ENCODE results near the gene IKZF5. TPM values are rescaled to one million over a fixed set of nuclear protein-coding genes. Genes with fewer than 3 reads are reported as not detected.

Gene IKZF5
- total RNA-seq, 1 experiment from 2014 or later, result 12.5 TPM

GRCh38 chr10:122998360-122998917 is 10.2 kb downstream of the IKZF5 start:
- H3K9me3 Mint-ChIP-seq, result no peaks in the 10 kb centered on the region

More at GRCh38 chr10:122998360-122998917, 10.2 kb downstream of the IKZF5 start:
- Histone ChIP-seq H3K9ac (ENCODE audit: extremely low read depth, insufficient read length, low read length) (no peak overlapping the region), H4K5ac (ENCODE audit: insufficient read length, low read depth, low read length) (no peak overlapping the region), H3K18ac (ENCODE audit: insufficient read length, low read depth, low read length) (no peak overlapping the region), H2AFZ (ENCODE audit: low read length) (no peak overlapping the region), H3K23me2 (ENCODE audit: insufficient read length, low read depth, low read length, poor library complexity, severe bottlenecking) (no peaks in the 10 kb centered on the region), H4K8ac (replicated peaks; ENCODE audit: insufficient read length, low read depth, low read length) (no peak overlapping the region), H3K4ac (ENCODE audit: low read depth, low read length) (no peak overlapping the region), H2BK20ac (ENCODE audit: low read depth, low read length, poor library complexity, severe bottlenecking) (no peak overlapping the region), H4K91ac (ENCODE audit: insufficient read length, low read depth, low read length) (no peak overlapping the region), H3K9me3 (ENCODE audit: control insufficient read depth, low read depth, low read length) (no peaks in the 10 kb centered on the region), H3K56ac (ENCODE audit: insufficient read length, low read depth, low read length) (no peak overlapping the region), H3K4me1 (ENCODE audit: insufficient read depth, low read length) (no peaks in the 10 kb centered on the region), H2BK15ac (ENCODE audit: low read depth, low read length) (no peak overlapping the region), H2BK5ac (ENCODE audit: insufficient read length, low read length) (no peak overlapping the region), H3K4me2 (ENCODE audit: insufficient read depth, insufficient read length, low read length) (no peak overlapping the region), H2BK120ac (ENCODE audit: low read depth, low read length, poor library complexity, severe bottlenecking) (no peak overlapping the region), H3K27ac (ENCODE audit: insufficient read length, low read depth, low read length) (no peak overlapping the region), H3K79me1 (ENCODE audit: insufficient read depth, low read depth, low read length, poor library complexity, severe bottlenecking) (no peaks in the 10 kb centered on the region), H3T11ph (ENCODE audit: low read length) (no peak overlapping the region), H3K27me3 (ENCODE audit: insufficient read depth, low read length) (no peaks in the 10 kb centered on the region; the same call in 1 of the 2 replicates), H3K79me2 (ENCODE audit: insufficient read depth, low read length) (no peaks in the 10 kb centered on the region), H2AK5ac (ENCODE audit: insufficient read length, low read length) (no peak overlapping the region), H3K23ac (ENCODE audit: insufficient read length, low read depth, low read length) (no peak overlapping the region), H4K20me1 (ENCODE audit: control insufficient read depth, insufficient read depth, insufficient read length) (no peaks in the 10 kb centered on the region), H2BK12ac (ENCODE audit: insufficient read length, low read depth, low read length) (no peak overlapping the region), H3K14ac (ENCODE audit: insufficient read depth, low read length) (no peak overlapping the region)
- Mint-ChIP-seq H3K27ac (no peak overlapping the region), H3K27me3 (ENCODE audit: low read depth) (no peaks in the 10 kb centered on the region), H3K4me3 (no peak overlapping the region), H3K4me1 (peaks cover 4 to 11% of the 10 kb centered on the region in 2 experiments), H3K36me3 (ENCODE audit: insufficient read depth in 1 of 3, low read depth in 3 of 3) (peaks cover 3 to 30% (median 28%) of the 10 kb centered on the region in 3 experiments; a peak in 5 of 7 replicates)
- no peak for TF ChIP-seq CTCF (conservative IDR thresholded peaks at IDR 0.05)
- WGBS (ENCODE audit: extremely low coverage, insufficient read length, low lambda C conversion rate), result no CpG with 5 or more reads among the region's 6 CpGs
- DNase-seq, result no peak

Measured in H9 (cell line).